Spinal cord (tissue), 10 donors: ENCODE measurements around the gene NDUFA11. TPM values are rescaled to one million over a fixed set of nuclear protein-coding genes. Genes with fewer than 3 reads are reported as not detected.
A peak's percentile ranks its signal among the peaks of the same experiment; 100 is the strongest.

Source experiments
- DNase-seq, 6 donors: peaks; one replicate each; pipeline versions ENCODE4 v3.0.0 to v3.0.0-alpha.2; 2013 to 2015; ENCODE audit warnings: low spot score in 6 of 6, low read depth in 4 of 6
- H3K27ac ChIP-seq: one replicate; pipeline ENCODE4 v1.5.1; 2013; ENCODE audit warnings: low read depth, low read length, control low read depth
- H3K27me3 ChIP-seq: one replicate; pipeline ENCODE4 v1.6.1; 2013; ENCODE audit warnings: low read length; ENCODE audit not compliant: control insufficient read depth, insufficient read depth
- H3K36me3 ChIP-seq: one replicate; pipeline ENCODE4 v1.6.1; 2013; ENCODE audit warnings: low read length; ENCODE audit not compliant: control insufficient read depth, insufficient read depth
- H3K4me1 ChIP-seq: one replicate; pipeline ENCODE4 v1.6.1; 2013; ENCODE audit warnings: low read length; ENCODE audit not compliant: control insufficient read depth, insufficient read depth
- H3K4me3 ChIP-seq: one replicate; pipeline ENCODE4 v1.5.1; 2013; ENCODE audit warnings: low read depth, low read length, control low read depth
- H3K9me3 ChIP-seq: one replicate; pipeline ENCODE4 v1.6.1; 2013; ENCODE audit warnings: low read length; ENCODE audit not compliant: control insufficient read depth, insufficient read depth
- WGBS: methylation state at CpG from one replicate; pipeline ENCODE4 v1.1.5; 2013; ENCODE audit warnings: missing lambda C conversion rate; ENCODE audit not compliant: insufficient coverage; 5-methylcytosine and 5-hydroxymethylcytosine counted together
- polyA plus RNA-seq, 2 donors: library from polyadenylated mRNA; unstranded; fragments of 120-200 nt; gene quantifications; one replicate each; pipeline ENCODE4 v1.2.1, GENCODE V29; 2013; ENCODE audit not compliant: insufficient read length in 2 of 2
- total RNA-seq, 2 donors: library from RNA; depleted of rRNA in 1 of 2; stranded (reverse); fragments of 120-200 nt in 1 of 2; fragments of >200 nt in 1 of 2; gene quantifications; one replicate each; pipeline versions ENCODE4 v1.2.3 to v1.2.4, GENCODE V29; 2013 to 2014
- donor health status: healthy.

NDUFA11 gene
- total and polyA plus RNA-seq, 4 donors, result 63.6 to 304 (median 258) TPM

- H3K36me3 ChIP-seq, result peaks cover 76% of the 10 kb centered on the region
- H3K27ac ChIP-seq, result no peak overlapping the region
- WGBS, result 89% methylated on average over 22 of the region's 22 CpGs
Observed at GRCh38 chr19:5914358-5914774, 10.8 kb upstream of the NDUFA11 start.

GRCh38 chr19:5913739-5914357 lies 10.3 kb upstream of the NDUFA11 start, which contains the start of gene CAPS:
TSS of gene CAPS (plus strand) at chr19:5914254. CDS start at chr19:5914407, 153 bp downstream.
- H3K27ac ChIP-seq, result no peak within 1 kb of the TSS
- WGBS, result 86% methylated on average over 10 of the region's 10 CpGs
- peaks cover 74% of the 10 kb centered on the region for H3K36me3 ChIP-seq
- H3K9me3 ChIP-seq, result no peaks in the 10 kb centered on the region
- peaks cover 28% of the 10 kb centered on the region for H3K4me1 ChIP-seq
- peak in 2 of 6 donors; percentile 8 to 54 for DNase-seq
- no peak within 1 kb of the TSS for H3K4me3 ChIP-seq
- H3K27me3 ChIP-seq, result no peaks in the 10 kb centered on the region

More at GRCh38 chr19:5914358-5914774, 10.8 kb upstream of the NDUFA11 start:
- H3K9me3 ChIP-seq, result no peaks in the 10 kb centered on the region
- H3K4me3 ChIP-seq, result no peak overlapping the region
- no peak for DNase-seq
- H3K4me1 ChIP-seq, result peaks cover 23% of the 10 kb centered on the region
- no peaks in the 10 kb centered on the region for H3K27me3 ChIP-seq

GRCh38 chr19:5911366-5911765 lies 7.8 kb upstream of the NDUFA11 start:
- Histone ChIP-seq H3K4me3 (no peak overlapping the region), H3K4me1 (peaks cover 28% of the 10 kb centered on the region), H3K36me3 (peaks cover 52% of the 10 kb centered on the region), H3K27me3 (no peaks in the 10 kb centered on the region), H3K9me3 (no peaks in the 10 kb centered on the region), H3K27ac (no peak overlapping the region)
- no peak for DNase-seq
- no CpG with 5 or more reads among the region's 1 CpG for WGBS

- no CpG with 5 or more reads among the region's 1 CpG for WGBS
Observed at GRCh38 chr19:5910638-5910907, 7.0 kb upstream of the NDUFA11 start.

GRCh38 chr19:5908773-5909442 lies 5.3 kb upstream of the NDUFA11 start:
- Histone ChIP-seq H3K27ac (no peak overlapping the region), H3K9me3 (no peaks in the 10 kb centered on the region), H3K27me3 (no peaks in the 10 kb centered on the region), H3K4me1 (peaks cover 34% of the 10 kb centered on the region), H3K4me3 (no peak overlapping the region), H3K36me3 (peaks cover 27% of the 10 kb centered on the region)
- DNase-seq, result no peak
- WGBS, result 54% methylated on average over 14 of the region's 14 CpGs

More at GRCh38 chr19:5910638-5910907, 7.0 kb upstream of the NDUFA11 start:
- Histone ChIP-seq H3K27ac (no peak overlapping the region), H3K9me3 (no peaks in the 10 kb centered on the region), H3K4me1 (peaks cover 30% of the 10 kb centered on the region), H3K4me3 (no peak overlapping the region), H3K27me3 (no peaks in the 10 kb centered on the region), H3K36me3 (peaks cover 44% of the 10 kb centered on the region)
- no peak for DNase-seq

GRCh38 chr19:5907241-5907640 lies 3.7 kb upstream of the NDUFA11 start:
- WGBS, result no CpG with 5 or more reads among the region's 5 CpGs
- no peaks in the 10 kb centered on the region for H3K9me3 ChIP-seq

GRCh38 chr19:5905114-5905778 lies 1.7 kb upstream of the NDUFA11 start:
- peaks cover 45% of the 10 kb centered on the region for H3K4me1 ChIP-seq
- no peak overlapping the region for H3K27ac ChIP-seq
- DNase-seq, result no peak
- H3K4me3 ChIP-seq, result peak overlapping the region; percentile 64
- WGBS, result 55% methylated on average over 19 of the region's 31 CpGs
- no peaks in the 10 kb centered on the region for H3K27me3 ChIP-seq
- peaks cover 31% of the 10 kb centered on the region for H3K36me3 ChIP-seq
- no peaks in the 10 kb centered on the region for H3K9me3 ChIP-seq

More at GRCh38 chr19:5907241-5907640, 3.7 kb upstream of the NDUFA11 start:
- no peak for DNase-seq
- H3K36me3 ChIP-seq, result peaks cover 24% of the 10 kb centered on the region
- no peaks in the 10 kb centered on the region for H3K27me3 ChIP-seq
- no peak overlapping the region for H3K27ac ChIP-seq
- H3K4me1 ChIP-seq, result peaks cover 46% of the 10 kb centered on the region
- H3K4me3 ChIP-seq, result no peak overlapping the region

- H3K9me3 ChIP-seq, result no peaks in the 10 kb centered on the region
- H3K27me3 ChIP-seq, result no peaks in the 10 kb centered on the region
- H3K27ac ChIP-seq, result peak within 1 kb of the TSS; percentile 94
- H3K36me3 ChIP-seq, result peaks cover 31% of the 10 kb centered on the region
- peak in 5 of 6 donors; percentile 98 to 100 (median 100) for DNase-seq
- H3K4me1 ChIP-seq, result peaks cover 38% of the 10 kb centered on the region
- H3K4me3 ChIP-seq, result peak within 1 kb of the TSS; percentile 94
- under 1% methylated on average over 61 of the region's 61 CpGs for WGBS
Observed at GRCh38 chr19:5904352-5905113, 943 bp upstream of the NDUFA11 start, which contains the start of gene VMAC. TSS of gene VMAC (plus strand) at chr19:5904872. CDS start at chr19:5904891, 19 bp downstream.

GRCh38 chr19:5903056-5903623 lies 450 bp downstream of the NDUFA11 start:
- Histone ChIP-seq H3K27ac (peak overlapping the region; percentile 94), H3K4me3 (peak overlapping the region; percentile 94), H3K27me3 (no peaks in the 10 kb centered on the region), H3K9me3 (no peaks in the 10 kb centered on the region), H3K36me3 (peaks cover 29% of the 10 kb centered on the region), H3K4me1 (peaks cover 31% of the 10 kb centered on the region)
- 0% methylated on average over 27 of the region's 27 CpGs for WGBS
- DNase-seq, result no peak
